Nephron progenitor cell (in vitro differentiated cells): ENCODE data around the gene GALNT2.

Experiments
- DNase-seq: peaks from one replicate; pipeline ENCODE4 v3.0.0; 2021
- H3K27ac Mint-ChIP-seq: 2 replicates; pipeline ENCODE4 v1.8.0; 2021; ENCODE audit warnings: mild to moderate bottlenecking, moderate library complexity, mixed read lengths
- H3K27me3 Mint-ChIP-seq: 2 replicates; pipeline ENCODE4 v1.8.0; 2021; ENCODE audit warnings: mild to moderate bottlenecking, low read depth, mixed read lengths; ENCODE audit not compliant: poor library complexity
- H3K36me3 Mint-ChIP-seq: 2 replicates; pipeline ENCODE4 v1.8.0; 2021; ENCODE audit warnings: low read depth, mixed read lengths
- H3K4me1 Mint-ChIP-seq: 2 replicates; pipeline ENCODE4 v1.8.0; 2021; ENCODE audit warnings: mixed read lengths
- H3K4me3 Mint-ChIP-seq: 2 replicates; pipeline ENCODE4 v1.8.0; 2021; ENCODE audit warnings: mild to moderate bottlenecking, moderate library complexity, mixed read lengths
- H3K9me3 Mint-ChIP-seq: 2 replicates; pipeline ENCODE4 v1.8.0; 2021; ENCODE audit warnings: mild to moderate bottlenecking, moderate library complexity, mixed read lengths
- TF ChIP-seq, protein P1 (sequence below): fragments of 200-600 bp; sonication (generic); IDR thresholded peaks from 2 replicates; pipeline ENCODE4 v1.5.0; 2021; ENCODE audit warnings: antibody characterized with exemption

The GALNT2 gene

GRCh38 chr1:230315099-230315498 lies 248.1 kb downstream of the GALNT2 start:
- H3K36me3 Mint-ChIP-seq = no peaks in the 10 kb centered on the region
- peaks cover 15% of the 10 kb centered on the region for H3K27me3 Mint-ChIP-seq
- TF ChIP-seq, protein P1, sequence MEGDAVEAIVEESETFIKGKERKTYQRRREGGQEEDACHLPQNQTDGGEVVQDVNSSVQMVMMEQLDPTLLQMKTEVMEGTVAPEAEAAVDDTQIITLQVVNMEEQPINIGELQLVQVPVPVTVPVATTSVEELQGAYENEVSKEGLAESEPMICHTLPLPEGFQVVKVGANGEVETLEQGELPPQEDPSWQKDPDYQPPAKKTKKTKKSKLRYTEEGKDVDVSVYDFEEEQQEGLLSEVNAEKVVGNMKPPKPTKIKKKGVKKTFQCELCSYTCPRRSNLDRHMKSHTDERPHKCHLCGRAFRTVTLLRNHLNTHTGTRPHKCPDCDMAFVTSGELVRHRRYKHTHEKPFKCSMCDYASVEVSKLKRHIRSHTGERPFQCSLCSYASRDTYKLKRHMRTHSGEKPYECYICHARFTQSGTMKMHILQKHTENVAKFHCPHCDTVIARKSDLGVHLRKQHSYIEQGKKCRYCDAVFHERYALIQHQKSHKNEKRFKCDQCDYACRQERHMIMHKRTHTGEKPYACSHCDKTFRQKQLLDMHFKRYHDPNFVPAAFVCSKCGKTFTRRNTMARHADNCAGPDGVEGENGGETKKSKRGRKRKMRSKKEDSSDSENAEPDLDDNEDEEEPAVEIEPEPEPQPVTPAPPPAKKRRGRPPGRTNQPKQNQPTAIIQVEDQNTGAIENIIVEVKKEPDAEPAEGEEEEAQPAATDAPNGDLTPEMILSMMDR = no peak
- H3K4me1 Mint-ChIP-seq = no peaks in the 10 kb centered on the region
- no peak overlapping the region for H3K27ac Mint-ChIP-seq
- no peak overlapping the region for H3K4me3 Mint-ChIP-seq
- no peaks in the 10 kb centered on the region for H3K9me3 Mint-ChIP-seq
- DNase-seq = no peak

DNA sequence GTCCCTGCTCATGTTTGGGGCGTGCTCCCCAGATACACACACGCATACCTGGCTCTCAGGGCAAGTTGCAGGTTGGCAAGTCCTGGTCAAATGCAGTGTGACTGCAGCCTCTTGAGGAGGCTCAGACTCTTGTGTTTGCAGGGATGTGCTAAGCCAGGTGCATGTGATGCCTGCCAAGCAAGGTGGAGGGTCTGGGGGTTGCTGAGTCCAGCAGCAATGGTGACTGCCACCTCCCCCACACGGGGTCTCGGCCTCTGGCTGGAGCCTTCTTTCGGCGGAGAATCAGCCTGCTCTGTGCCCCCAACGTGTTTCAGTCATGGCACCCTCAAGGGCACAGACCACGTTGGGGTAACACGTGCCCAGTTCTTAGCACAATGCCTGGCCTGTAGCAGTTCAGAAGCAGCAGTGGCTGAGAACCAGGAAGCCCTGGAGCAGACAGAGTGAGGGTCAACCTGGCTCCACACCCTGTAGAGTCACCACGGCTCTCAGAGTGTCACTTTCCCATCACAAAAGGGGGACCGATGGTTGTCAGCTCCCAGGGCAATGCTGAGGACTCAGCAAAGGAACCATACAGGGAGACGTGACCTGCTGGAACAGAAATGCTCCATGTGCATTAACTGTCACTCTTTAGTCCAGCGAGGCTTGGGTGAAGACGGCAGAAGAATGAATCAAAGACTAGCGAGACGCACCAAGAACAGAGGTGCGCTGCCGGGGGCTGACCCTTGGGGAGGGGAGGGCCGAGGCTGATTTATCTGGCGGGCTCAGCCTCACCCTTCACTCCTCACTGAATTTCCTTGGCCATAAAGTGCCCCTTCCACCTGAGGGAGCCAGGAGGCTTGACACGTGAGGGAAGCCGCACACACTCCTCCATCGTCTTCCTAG lies 250.1 kb downstream of the GALNT2 start:
- no peaks in the 10 kb centered on the region for H3K4me1 Mint-ChIP-seq
- H3K27me3 Mint-ChIP-seq = peaks cover 12% of the 10 kb centered on the region
- TF ChIP-seq, protein P1 = no peak
- H3K27ac Mint-ChIP-seq = no peak overlapping the region
- no peaks in the 10 kb centered on the region for H3K36me3 Mint-ChIP-seq
- H3K9me3 Mint-ChIP-seq = no peaks in the 10 kb centered on the region
- no peak for DNase-seq
- no peak overlapping the region for H3K4me3 Mint-ChIP-seq

GRCh38 chr1:230317823-230318819 lies 251.1 kb downstream of the GALNT2 start:
- H3K36me3 Mint-ChIP-seq = no peaks in the 10 kb centered on the region
- TF ChIP-seq, protein P1 = no peak
- no peaks in the 10 kb centered on the region for H3K9me3 Mint-ChIP-seq
- peaks cover 11% of the 10 kb centered on the region for H3K27me3 Mint-ChIP-seq
- no peak for DNase-seq
- H3K27ac Mint-ChIP-seq = no peak overlapping the region
- H3K4me3 Mint-ChIP-seq = no peak overlapping the region
- peaks cover 4% of the 10 kb centered on the region for H3K4me1 Mint-ChIP-seq

DNA sequence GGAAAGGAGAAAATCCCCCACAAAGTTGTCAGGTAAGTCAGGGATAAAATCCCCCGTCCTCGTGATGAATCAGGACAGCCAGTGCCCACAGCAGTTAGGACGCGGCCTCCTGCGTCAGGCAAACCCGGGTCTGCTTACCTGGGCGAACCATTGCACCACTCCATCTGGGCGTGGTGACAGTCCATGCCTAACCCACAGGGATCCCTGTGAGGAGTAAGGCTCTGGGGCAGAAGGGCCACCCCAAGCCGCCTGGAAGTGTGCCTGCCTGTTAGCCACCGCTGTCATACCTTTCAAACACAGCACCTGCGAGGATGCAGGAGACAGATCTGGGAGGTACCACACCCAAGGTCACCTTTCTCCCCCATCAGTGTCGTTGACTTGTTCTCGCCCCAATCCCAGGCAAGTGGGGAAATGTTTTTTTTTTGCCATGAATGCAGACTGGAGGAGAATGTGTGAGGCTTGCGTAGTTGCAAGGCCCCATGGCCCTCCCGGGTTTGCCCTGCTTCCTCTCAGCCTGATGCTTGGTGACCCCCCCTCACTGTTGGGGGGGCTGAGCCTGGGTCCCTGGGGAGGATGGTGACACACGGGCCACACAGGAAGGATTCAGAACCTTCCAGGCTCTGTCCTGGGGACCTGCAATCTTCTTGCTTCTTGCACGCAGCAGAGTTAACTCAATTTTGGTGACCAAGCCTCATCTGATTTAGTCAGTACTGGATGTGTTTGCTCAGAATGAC lies 252.1 kb downstream of the GALNT2 start:
- no peaks in the 10 kb centered on the region for H3K36me3 Mint-ChIP-seq
- no peaks in the 10 kb centered on the region for H3K9me3 Mint-ChIP-seq

DNA sequence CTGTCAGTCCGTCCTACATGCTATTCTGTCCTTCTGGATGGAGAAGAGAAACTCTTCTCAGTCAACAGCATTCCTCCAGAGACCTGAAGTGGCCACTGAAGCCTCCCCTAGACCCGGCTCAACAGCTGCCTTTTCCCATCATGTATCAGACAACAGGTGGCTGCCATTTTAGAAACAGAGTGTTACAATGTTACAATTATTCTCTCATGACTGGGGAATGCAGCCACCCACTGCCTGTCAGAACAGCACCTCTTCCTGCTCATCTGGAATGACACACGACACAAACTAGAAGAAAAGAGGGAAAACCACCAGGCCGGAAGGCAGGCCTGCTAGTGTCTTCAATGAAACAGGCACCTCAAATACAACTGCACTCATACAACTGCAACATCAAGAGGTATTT lies 253.8 kb downstream of the GALNT2 start:
- H3K4me3 Mint-ChIP-seq = no peak overlapping the region
- H3K36me3 Mint-ChIP-seq = no peaks in the 10 kb centered on the region
- H3K27ac Mint-ChIP-seq = no peak overlapping the region
- no peak for DNase-seq
- TF ChIP-seq, protein P1 = no peak
- peaks cover 4% of the 10 kb centered on the region for H3K4me1 Mint-ChIP-seq
- H3K27me3 Mint-ChIP-seq = peaks cover 18% of the 10 kb centered on the region
- no peaks in the 10 kb centered on the region for H3K9me3 Mint-ChIP-seq

More for the DNA sequence above, 252.1 kb downstream of the GALNT2 start:
- H3K4me1 Mint-ChIP-seq = peaks cover 4% of the 10 kb centered on the region
- H3K4me3 Mint-ChIP-seq = no peak overlapping the region
- no peak for DNase-seq
- TF ChIP-seq, protein P1 = no peak
- no peak overlapping the region for H3K27ac Mint-ChIP-seq
- H3K27me3 Mint-ChIP-seq = peaks cover 17% of the 10 kb centered on the region
